Globus pallidus (tissue), 1 donor: Measurements from ENCODE around the gene HOXB9.

Source experiments
- DNase-seq: peaks from one replicate; pipeline ENCODE4 v3.0.0-alpha.2; 2015; ENCODE audit warnings: low spot score

Gene HOXB9

GRCh38 chr17:48610282-48611211, 15.6 kb downstream of the HOXB9 start, which contains the start of gene HOXB7:
TSS of gene HOXB7 (minus strand) at chr17:48611017. CDS start at chr17:48610918, 99 bp downstream.
- DNase-seq: no peak

GRCh38 chr17:48609759-48610281, 16.3 kb downstream of the HOXB9 start:
- DNase-seq: no peak

- DNase-seq: no peak
These were observed 17.1 kb downstream of the HOXB9 start for GRCh38 chr17:48609033-48609432.

- no peak for DNase-seq
These were observed 17.7 kb downstream of the HOXB9 start for GRCh38 chr17:48608494-48608834.

- no peak for DNase-seq
These were observed 19.1 kb downstream of the HOXB9 start for GRCh38 chr17:48606892-48607614.

GRCh38 chr17:48605991-48606891, 19.9 kb downstream of the HOXB9 start:
- DNase-seq: no peak

GRCh38 chr17:48605409-48605919, 20.7 kb downstream of the HOXB9 start:
- no peak for DNase-seq

- no peak for DNase-seq
These were observed 21.3 kb downstream of the HOXB9 start, which contains the start of gene HOXB6 for GRCh38 chr17:48604770-48605329. TSS of gene HOXB6 (minus strand) at chr17:48604986. CDS start at chr17:48598150, 6,836 bp downstream.

GRCh38 chr17:48603959-48604769, 22.0 kb downstream of the HOXB9 start:
- DNase-seq: no peak

- no peak for DNase-seq
These were observed 24.4 kb downstream of the HOXB9 start for GRCh38 chr17:48601539-48602425.

GRCh38 chr17:48601207-48601538, 25.0 kb downstream of the HOXB9 start:
- DNase-seq: no peak

GRCh38 chr17:48600244-48601098, 25.7 kb downstream of the HOXB9 start:
- no peak for DNase-seq

GRCh38 chr17:48599354-48599753, 26.8 kb downstream of the HOXB9 start:
- DNase-seq: no peak

GRCh38 chr17:48598736-48599135, 27.4 kb downstream of the HOXB9 start:
- no peak for DNase-seq

GRCh38 chr17:48597778-48598631, 28.2 kb downstream of the HOXB9 start:
- DNase-seq: no peak

- DNase-seq: no peak
These were observed 28.7 kb downstream of the HOXB9 start for GRCh38 chr17:48597528-48597777.

- DNase-seq: no peak
These were observed 29.2 kb downstream of the HOXB9 start for GRCh38 chr17:48596735-48597527.
